HG02588 (cell line): ENCODE results near the gene TP73.

Experiments
- ATAC-seq: cut with Tn5 transposase; IDR thresholded peaks from one replicate; pipeline ENCODE4 v1.9.1; 2021; ENCODE audit warnings: mild to moderate bottlenecking, moderate library complexity; ENCODE audit not compliant: unreplicated experiment

TP73 gene

GRCh38 chr1:3776231-3776961, 124.1 kb downstream of the TP73 start:
- no peak for ATAC-seq

- no peak for ATAC-seq
These were observed 124.8 kb downstream of the TP73 start for GRCh38 chr1:3777078-3777547.

- ATAC-seq = no peak
These were observed 125.6 kb downstream of the TP73 start for GRCh38 chr1:3777647-3778589.

GRCh38 chr1:3778590-3779264, 126.4 kb downstream of the TP73 start:
- no peak for ATAC-seq

GRCh38 chr1:3779265-3779911, 127.1 kb downstream of the TP73 start:
- no peak for ATAC-seq

- no peak for ATAC-seq
These were observed 127.6 kb downstream of the TP73 start for GRCh38 chr1:3779912-3780416.

GRCh38 chr1:3780901-3781300, 128.6 kb downstream of the TP73 start:
- no peak for ATAC-seq

- no peak for ATAC-seq
These were observed 131.5 kb downstream of the TP73 start for GRCh38 chr1:3783651-3784474.

- no peak for ATAC-seq
These were observed 132.7 kb downstream of the TP73 start for GRCh38 chr1:3785045-3785444.

GRCh38 chr1:3785456-3786157, 133.3 kb downstream of the TP73 start:
- no peak for ATAC-seq
